ENCODE data around the gene COMTD1.

DNA sequence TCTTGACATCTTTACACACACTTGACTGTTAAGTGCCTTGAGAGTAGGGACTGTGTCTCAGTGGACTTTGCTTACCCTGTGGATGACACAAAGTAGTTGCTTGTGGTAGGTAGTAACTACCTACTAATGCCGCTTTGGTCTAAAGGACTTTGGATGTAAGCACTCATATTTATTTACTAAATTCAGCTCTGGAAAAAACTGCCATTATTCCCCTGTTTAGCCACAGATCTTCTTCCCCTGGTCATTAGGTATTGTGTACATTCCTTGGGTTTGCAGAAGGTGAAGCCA is 28.0 kb downstream of the COMTD1 start:
- TF ChIP-seq CTCF (IDR thresholded peaks at IDR 0.05) (no peak), POLR2A (IDR thresholded peaks at IDR 0.05) (no peak), EP300 (IDR thresholded peaks at IDR 0.05) (no peak)

Data from sigmoid colon (tissue), 4 donors.